Neural progenitor cell (in vitro differentiated cells): ENCODE measurements around the gene CTXN1. TPM values are rescaled to one million over a fixed set of nuclear protein-coding genes. Genes with fewer than 3 reads are reported as not detected.

Source experiments
- DNase-seq: peaks from one replicate; pipeline ENCODE4 v3.0.0-alpha.2; 2016; ENCODE audit warnings: low spot score
- H2AFZ ChIP-seq: fragments of 200-600 bp; sonication (generic); replicated peaks from 2 replicates; pipeline ENCODE4 v1.6.1; 2016; ENCODE audit warnings: antibody characterized with exemption
- H3F3A ChIP-seq: fragments of 200-600 bp; sonication (generic); 2 replicates; pipeline ENCODE4 v1.6.1; 2016; ENCODE audit warnings: antibody characterized with exemption, low read depth
- H3K27ac ChIP-seq: fragments of 200-600 bp; sonication (generic); 2 replicates; pipeline ENCODE4 v1.5.1; 2016; ENCODE audit warnings: mild to moderate bottlenecking
- H3K27me3 ChIP-seq: fragments of 200-600 bp; sonication (generic); 2 replicates; pipeline ENCODE4 v1.6.1; 2016; ENCODE audit warnings: mild to moderate bottlenecking, moderate library complexity
- H3K36me3 ChIP-seq: fragments of 200-600 bp; sonication (generic); 2 replicates; pipeline ENCODE4 v1.5.1; 2016
- H3K4me1 ChIP-seq: fragments of 200-600 bp; sonication (generic); 2 replicates; pipeline ENCODE4 v1.6.1; 2016; ENCODE audit warnings: mixed run types
- H3K4me2 ChIP-seq: fragments of 200-600 bp; sonication (generic); 2 replicates; pipeline ENCODE4 v1.6.1; 2016
- H3K4me3 ChIP-seq: fragments of 200-600 bp; sonication (generic); 2 replicates; pipeline ENCODE4 v1.5.1; 2016
- H3K79me2 ChIP-seq: fragments of 200-600 bp; sonication (generic); 2 replicates; pipeline ENCODE4 v1.6.1; 2016; ENCODE audit warnings: low read depth
- H3K9ac ChIP-seq: fragments of 200-600 bp; sonication (generic); 2 replicates; pipeline ENCODE4 v1.6.1; 2016
- H3K9me3 ChIP-seq: fragments of 200-600 bp; sonication (generic); 2 replicates; pipeline ENCODE4 v1.5.1; 2016; ENCODE audit warnings: low read depth
- H4K20me1 ChIP-seq: fragments of 200-600 bp; sonication (generic); 2 replicates; pipeline ENCODE4 v1.6.1; 2016; ENCODE audit warnings: low read depth
- H3K27ac Mint-ChIP-seq: 3 replicates; pipeline ENCODE4 v1.8.0; 2021; ENCODE audit warnings: mixed read lengths
- H3K27me3 Mint-ChIP-seq: 2 replicates; pipeline ENCODE4 v1.8.0; 2022; ENCODE audit warnings: low read depth, mild to moderate bottlenecking, inconsistent platforms, moderate library complexity, mixed read lengths; ENCODE audit not compliant: insufficient read depth
- H3K36me3 Mint-ChIP-seq: 3 replicates; pipeline ENCODE4 v1.8.0; 2021; ENCODE audit warnings: mixed read lengths
- H3K4me1 Mint-ChIP-seq: 3 replicates; pipeline ENCODE4 v1.8.0; 2021; ENCODE audit warnings: mixed read lengths
- H3K4me3 Mint-ChIP-seq: 3 replicates; pipeline ENCODE4 v1.8.0; 2021; ENCODE audit warnings: mild to moderate bottlenecking, moderate library complexity, mixed read lengths
- H3K9me3 Mint-ChIP-seq: 3 replicates; pipeline ENCODE4 v1.8.0; 2020; ENCODE audit warnings: mixed read lengths
- EZH2 ChIP-seq: fragments of 200-600 bp; sonication (generic); IDR thresholded peaks from 2 replicates; pipeline ENCODE4 v1.6.1; 2017; ENCODE audit warnings: antibody characterized with exemption, mild to moderate bottlenecking, moderate library complexity
- EZH2phosphoT487 ChIP-seq: fragments of 200-600 bp; sonication (generic); IDR thresholded peaks from 2 replicates; pipeline ENCODE4 v1.6.1; 2017; ENCODE audit warnings: antibody characterized with exemption
- total RNA-seq: library from RNA; depleted of rRNA; stranded (reverse); fragments of >200 nt; gene quantifications from 2 replicates; pipeline ENCODE4 v1.2.3, GENCODE V29; 2015; ENCODE audit warnings: low replicate concordance
- TF ChIP-seq, protein P1 (sequence below): fragments of 200-600 bp; sonication (generic); IDR thresholded peaks from 2 replicates; pipeline ENCODE4 v1.5.1; 2017; ENCODE audit warnings: antibody characterized with exemption, mild to moderate bottlenecking

Gene CTXN1
- total RNA-seq, 1 donor from 2014 or later = 3.7 TPM

DNA sequence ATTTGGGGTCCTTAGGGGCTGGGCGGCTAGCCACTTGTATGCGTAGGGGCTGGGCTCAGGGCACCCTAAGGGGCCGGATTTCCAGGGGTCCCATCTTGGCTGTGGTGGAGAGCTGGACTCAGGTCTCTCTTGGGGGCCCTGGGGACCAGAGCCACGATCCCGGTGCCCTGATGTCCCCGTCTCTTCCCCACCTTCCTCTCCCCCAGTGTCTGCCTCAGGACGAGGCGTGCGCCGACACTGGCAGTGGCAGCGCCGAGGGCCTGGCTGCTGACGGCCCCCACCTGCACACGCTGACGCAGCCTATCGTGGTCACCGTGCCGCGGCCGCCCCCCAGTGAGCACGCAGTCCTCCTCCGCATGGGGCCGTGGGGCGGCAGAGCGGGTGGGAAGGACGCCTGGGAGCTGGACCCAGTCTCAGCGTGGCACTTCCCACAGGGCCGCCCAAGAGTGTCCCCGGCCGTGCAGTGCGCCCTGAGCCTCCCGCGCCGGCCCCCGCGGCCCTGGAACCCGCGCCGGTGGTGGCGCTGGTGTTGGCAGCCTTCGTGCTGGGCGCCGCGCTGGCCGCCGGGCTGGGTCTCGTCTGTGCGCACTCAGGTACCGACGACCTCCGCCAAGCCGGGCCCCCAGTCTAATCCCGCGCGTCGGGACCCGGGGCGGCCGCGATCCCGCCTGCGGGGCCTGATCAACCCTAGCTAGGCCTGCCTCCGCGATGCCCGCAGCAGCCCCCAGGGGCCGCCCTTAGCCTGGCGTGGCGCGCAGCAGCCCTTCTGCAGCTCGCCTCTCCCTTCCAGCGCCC is 8.5 kb downstream of the CTXN1 start:
- H3K27me3 ChIP-seq = peaks cover 64% of the 10 kb centered on the region
- DNase-seq = peak; percentile 86
- no peaks in the 10 kb centered on the region for H3K9me3 Mint-ChIP-seq
- TF ChIP-seq EZH2phosphoT487 (peak; percentile 87), EZH2 (peak; percentile 72)
- TF ChIP-seq, protein P1, sequence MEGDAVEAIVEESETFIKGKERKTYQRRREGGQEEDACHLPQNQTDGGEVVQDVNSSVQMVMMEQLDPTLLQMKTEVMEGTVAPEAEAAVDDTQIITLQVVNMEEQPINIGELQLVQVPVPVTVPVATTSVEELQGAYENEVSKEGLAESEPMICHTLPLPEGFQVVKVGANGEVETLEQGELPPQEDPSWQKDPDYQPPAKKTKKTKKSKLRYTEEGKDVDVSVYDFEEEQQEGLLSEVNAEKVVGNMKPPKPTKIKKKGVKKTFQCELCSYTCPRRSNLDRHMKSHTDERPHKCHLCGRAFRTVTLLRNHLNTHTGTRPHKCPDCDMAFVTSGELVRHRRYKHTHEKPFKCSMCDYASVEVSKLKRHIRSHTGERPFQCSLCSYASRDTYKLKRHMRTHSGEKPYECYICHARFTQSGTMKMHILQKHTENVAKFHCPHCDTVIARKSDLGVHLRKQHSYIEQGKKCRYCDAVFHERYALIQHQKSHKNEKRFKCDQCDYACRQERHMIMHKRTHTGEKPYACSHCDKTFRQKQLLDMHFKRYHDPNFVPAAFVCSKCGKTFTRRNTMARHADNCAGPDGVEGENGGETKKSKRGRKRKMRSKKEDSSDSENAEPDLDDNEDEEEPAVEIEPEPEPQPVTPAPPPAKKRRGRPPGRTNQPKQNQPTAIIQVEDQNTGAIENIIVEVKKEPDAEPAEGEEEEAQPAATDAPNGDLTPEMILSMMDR = peak; percentile 70
- H3K4me2 ChIP-seq = peak overlapping the region; percentile 99
- peaks cover 6% of the 10 kb centered on the region for H3K36me3 Mint-ChIP-seq
- H3K4me3 ChIP-seq = peak overlapping the region; percentile 59
- no peaks in the 10 kb centered on the region for H3K36me3 ChIP-seq
- H3K4me3 Mint-ChIP-seq = peak overlapping the region; percentile 81
- no peak overlapping the region for H3K27ac Mint-ChIP-seq
- peaks cover 30% of the 10 kb centered on the region for H3K4me1 Mint-ChIP-seq
- H3K27ac ChIP-seq = no peak overlapping the region
- peaks cover 35% of the 10 kb centered on the region for H4K20me1 ChIP-seq
- no peaks in the 10 kb centered on the region for H3K79me2 ChIP-seq
- no peak overlapping the region for H2AFZ ChIP-seq
- peaks cover 15% of the 10 kb centered on the region for H3K4me1 ChIP-seq
- no peaks in the 10 kb centered on the region for H3K9me3 ChIP-seq
- H3F3A ChIP-seq = peaks cover 46% of the 10 kb centered on the region
- peaks cover 41% of the 10 kb centered on the region for H3K27me3 Mint-ChIP-seq
- no peak overlapping the region for H3K9ac ChIP-seq

GRCh38 chr19:7916955-7917266 is 9.0 kb downstream of the CTXN1 start:
- no peaks in the 10 kb centered on the region for H3K36me3 ChIP-seq
- peak overlapping the region; percentile 74 for H3K27ac Mint-ChIP-seq
- peaks cover 8% of the 10 kb centered on the region for H3K36me3 Mint-ChIP-seq
- peaks cover 64% of the 10 kb centered on the region for H3K27me3 ChIP-seq
- no peak for DNase-seq
- no peak overlapping the region for H3K9ac ChIP-seq
- peak overlapping the region; percentile 81 for H3K4me3 Mint-ChIP-seq
- peaks cover 15% of the 10 kb centered on the region for H3K4me1 ChIP-seq
- H3K9me3 ChIP-seq = no peaks in the 10 kb centered on the region
- peak overlapping the region; percentile 87 for H2AFZ ChIP-seq
- peaks cover 45% of the 10 kb centered on the region for H3F3A ChIP-seq
- H3K4me2 ChIP-seq = peak overlapping the region; percentile 99
- peak; percentile 74 for TF ChIP-seq EZH2phosphoT487
- TF ChIP-seq, protein P1 = no peak
- peak; percentile 88 for TF ChIP-seq EZH2
- H3K9me3 Mint-ChIP-seq = no peaks in the 10 kb centered on the region
- peaks cover 26% of the 10 kb centered on the region for H3K4me1 Mint-ChIP-seq
- no peak overlapping the region for H3K27ac ChIP-seq
- H3K4me3 ChIP-seq = peak overlapping the region; percentile 59
- H3K79me2 ChIP-seq = no peaks in the 10 kb centered on the region
- H4K20me1 ChIP-seq = peaks cover 33% of the 10 kb centered on the region
- H3K27me3 Mint-ChIP-seq = peaks cover 41% of the 10 kb centered on the region

DNA sequence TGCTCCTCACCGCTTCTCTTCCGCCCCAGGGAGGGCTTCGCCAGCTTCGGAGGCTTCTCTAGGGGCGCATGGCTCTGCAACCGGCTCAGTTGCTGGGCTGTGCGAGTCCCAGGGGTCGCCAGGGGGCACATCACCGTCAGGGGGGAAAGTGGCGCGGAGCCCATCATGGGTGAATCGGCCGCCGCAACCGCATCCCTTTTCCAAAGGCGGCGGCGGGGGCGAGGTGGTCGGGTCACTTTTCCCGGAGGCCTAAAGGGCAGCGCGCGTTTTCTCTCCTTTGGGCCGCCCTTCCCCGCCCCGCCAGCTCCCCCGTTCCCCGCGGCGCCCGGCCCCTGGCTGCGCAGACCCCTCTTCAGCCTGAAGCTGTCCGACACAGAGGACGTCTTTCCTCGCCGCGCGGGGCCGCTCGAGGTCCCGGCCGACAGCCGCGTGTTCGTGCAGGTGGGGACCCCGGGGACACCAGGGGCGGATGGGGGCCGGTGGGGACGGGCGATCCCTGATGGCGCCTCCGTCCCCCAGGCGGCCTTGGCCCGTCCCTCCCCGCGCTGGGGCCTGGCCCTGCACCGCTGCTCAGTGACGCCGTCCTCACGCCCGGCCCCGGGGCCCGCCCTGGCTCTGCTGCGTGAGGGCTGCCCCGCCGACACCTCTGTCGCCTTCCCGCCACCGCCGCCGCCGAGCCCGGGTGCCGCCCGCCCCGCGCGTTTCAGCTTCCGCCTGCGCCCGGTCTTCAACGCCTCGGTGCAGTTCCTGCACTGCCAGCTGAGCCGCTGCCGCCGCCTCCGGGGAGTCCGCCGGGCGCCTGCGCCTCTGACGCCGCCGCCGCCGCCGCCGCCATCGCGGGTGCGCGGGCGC is 9.6 kb downstream of the CTXN1 start:
- H3K4me1 Mint-ChIP-seq = peaks cover 21% of the 10 kb centered on the region
- Histone ChIP-seq H3K4me3 (peak overlapping the region; percentile 59), H3K9ac (no peak overlapping the region), H3K27me3 (peaks cover 64% of the 10 kb centered on the region), H2AFZ (peak overlapping the region; percentile 87), H3F3A (peaks cover 39% of the 10 kb centered on the region), H3K27ac (no peak overlapping the region), H3K4me1 (peaks cover 12% of the 10 kb centered on the region), H3K9me3 (no peaks in the 10 kb centered on the region), H3K4me2 (peak overlapping the region; percentile 99), H3K79me2 (no peaks in the 10 kb centered on the region), H3K36me3 (no peaks in the 10 kb centered on the region), H4K20me1 (peaks cover 32% of the 10 kb centered on the region)
- H3K36me3 Mint-ChIP-seq = peaks cover 10% of the 10 kb centered on the region
- peak overlapping the region; percentile 46 for H3K4me3 Mint-ChIP-seq
- peaks cover 40% of the 10 kb centered on the region for H3K27me3 Mint-ChIP-seq
- DNase-seq = peak; percentile 74
- TF ChIP-seq EZH2 = peak; percentile 88
- TF ChIP-seq, protein P1 = peak; percentile 25
- TF ChIP-seq EZH2phosphoT487 = peak; percentile 79
- H3K9me3 Mint-ChIP-seq = no peaks in the 10 kb centered on the region
- H3K27ac Mint-ChIP-seq = no peak overlapping the region
